ENCODE measurements around the gene PFKP.

The PFKP gene

DNA sequence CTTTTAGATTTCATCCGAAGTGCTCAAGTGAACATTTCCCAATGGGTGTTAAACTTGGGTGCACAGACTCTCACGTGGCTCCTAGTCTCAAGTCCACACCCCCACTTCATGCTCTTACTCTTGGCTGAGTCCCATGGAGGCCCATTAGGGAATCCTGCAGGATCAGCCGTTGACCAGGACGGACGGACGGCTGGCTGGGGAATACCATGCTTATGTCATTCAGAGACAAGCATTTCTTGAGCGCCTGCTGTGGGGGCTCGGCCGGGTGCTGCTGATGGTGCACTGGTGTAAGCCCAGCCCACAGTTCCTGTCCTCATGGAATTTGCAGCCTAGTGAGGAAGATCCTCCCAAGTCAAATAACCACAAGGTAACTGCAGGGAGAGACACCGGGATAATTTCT lies 60.6 kb downstream of the PFKP start:
- TF ChIP-seq SPI1 (IDR thresholded peaks at IDR 0.05; ENCODE audit: low read depth, low read length) (no peak), TAF1 (IDR thresholded peaks at IDR 0.05; ENCODE audit: low read depth, low read length) (no peak), POU2F2 (IDR thresholded peaks at IDR 0.05; ENCODE audit: low read depth, low read length) (no peak), PAX5 (IDR thresholded peaks at IDR 0.05; ENCODE audit: insufficient read depth, low read length, severe bottlenecking) (no peak), POLR2A (IDR thresholded peaks at IDR 0.05; ENCODE audit: low read depth, low read length) (no peak), POLR2AphosphoS5 (IDR thresholded peaks at IDR 0.05; ENCODE audit: low read depth, low read length) (no peak)
- DNase-seq (ENCODE audit: insufficient read length, low spot score) (no peak), FAIRE-seq (no peak)

DNA sequence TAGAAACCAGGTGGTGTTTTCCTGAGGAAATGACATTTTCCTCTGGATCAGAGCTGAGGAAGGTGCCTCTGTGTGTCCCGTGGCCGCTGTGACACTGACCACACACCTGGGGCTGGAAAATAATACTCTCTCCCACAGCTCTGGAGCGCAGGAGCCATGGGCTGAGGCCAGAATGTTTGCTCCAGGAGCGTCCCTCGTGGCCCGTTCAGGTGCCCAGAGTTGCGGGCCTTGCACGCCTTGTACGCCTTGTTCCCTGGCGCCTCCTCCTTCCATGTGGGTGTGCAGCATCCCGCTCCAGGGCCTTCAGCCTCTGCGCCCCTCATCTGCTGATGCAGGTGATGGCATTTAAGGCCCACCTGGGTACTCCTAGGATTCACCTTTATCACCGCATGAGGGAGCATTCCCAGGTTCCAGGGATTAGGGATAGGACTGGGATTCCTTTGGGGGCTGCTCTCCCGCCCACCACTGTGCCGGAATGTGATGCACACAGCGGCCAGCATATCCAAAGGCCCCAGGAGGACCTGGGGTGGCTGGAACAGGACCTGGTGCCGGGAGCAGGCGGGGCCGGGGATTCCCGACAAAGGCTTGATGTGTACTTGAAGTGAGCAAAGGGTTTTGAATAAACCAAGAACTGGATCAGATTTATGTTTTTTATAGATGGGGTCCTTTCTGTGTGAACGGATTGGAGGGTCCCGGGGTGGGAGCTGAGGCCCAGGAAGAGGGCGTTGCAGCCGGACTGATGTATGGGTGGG lies 61.2 kb downstream of the PFKP start:
- FAIRE-seq = no peak
- DNase-seq (ENCODE audit: insufficient read length, low spot score) = no peak
- TF ChIP-seq POLR2A (IDR thresholded peaks at IDR 0.05; ENCODE audit: low read depth, low read length) (0 out of 2 replicates have a peak, but pooled peaks have one; percentile 29), SPI1 (IDR thresholded peaks at IDR 0.05; ENCODE audit: low read depth, low read length) (no peak)

DNA sequence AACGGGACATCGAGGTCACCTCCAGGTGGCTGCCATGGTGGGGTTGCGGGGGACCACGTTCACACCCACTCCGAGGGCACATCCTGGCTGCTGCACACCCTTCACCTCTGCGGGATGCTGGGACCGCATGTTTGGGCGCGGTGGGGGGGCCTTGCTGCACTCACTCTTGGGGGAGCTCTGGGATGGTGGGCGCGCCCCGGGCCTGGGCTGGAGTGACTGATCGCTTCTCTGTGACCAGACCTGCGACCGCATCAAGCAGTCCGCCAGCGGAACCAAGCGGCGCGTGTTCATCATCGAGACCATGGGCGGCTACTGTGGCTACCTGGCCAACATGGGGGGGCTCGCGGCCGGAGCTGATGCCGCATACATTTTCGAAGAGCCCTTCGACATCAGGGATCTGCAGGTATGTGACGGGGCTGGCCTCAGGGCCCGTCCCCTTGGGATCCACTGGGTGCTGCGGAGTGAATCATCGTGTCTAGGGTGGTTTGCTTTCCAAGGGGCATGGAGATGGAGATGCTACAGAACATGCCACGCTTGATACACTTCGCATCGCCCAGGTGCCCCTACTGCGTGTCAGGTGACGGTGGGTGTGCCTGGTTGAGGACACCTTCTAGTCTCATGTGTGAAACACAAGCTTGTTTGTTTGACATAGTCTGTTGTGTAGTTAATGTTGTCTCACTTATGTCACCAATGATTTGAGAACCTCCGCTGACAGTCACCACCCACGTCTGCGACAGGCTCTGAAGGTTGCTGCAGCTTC lies 62.4 kb downstream of the PFKP start:
- TF ChIP-seq PAX5 (IDR thresholded peaks at IDR 0.05; ENCODE audit: insufficient read depth, low read length, severe bottlenecking) = no peak
- no peak for TF ChIP-seq POLR2AphosphoS5 (IDR thresholded peaks at IDR 0.05; ENCODE audit: low read depth, low read length)
- TF ChIP-seq SPI1 (IDR thresholded peaks at IDR 0.05; ENCODE audit: low read depth, low read length) = no peak
- no peak for TF ChIP-seq TAF1 (IDR thresholded peaks at IDR 0.05; ENCODE audit: low read depth, low read length)
- DNase-seq (ENCODE audit: insufficient read length, low spot score) (no peak), FAIRE-seq (no peak)

DNA sequence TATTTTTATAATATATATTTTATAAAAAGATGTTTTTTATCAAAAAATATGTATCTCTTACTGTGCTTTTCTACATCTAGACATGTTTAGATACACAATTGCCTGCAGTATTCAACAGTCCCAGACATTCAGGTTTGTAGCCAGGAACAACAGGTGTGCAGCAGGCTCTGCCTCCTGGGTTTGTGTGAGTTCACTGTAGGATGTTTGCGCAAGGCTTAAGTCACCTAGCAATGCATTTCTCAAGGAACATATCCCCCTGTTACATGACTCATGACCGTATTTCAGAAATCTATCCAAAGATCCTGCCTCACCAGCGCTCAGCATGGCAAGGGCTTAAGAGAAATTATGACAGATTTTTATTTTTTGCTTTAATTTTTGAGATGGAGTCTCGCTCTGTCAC lies 63.8 kb downstream of the PFKP start:
- TF ChIP-seq POLR2AphosphoS5 (IDR thresholded peaks at IDR 0.05; ENCODE audit: low read depth, low read length) (peak; percentile 23; the same call in 1 of the 2 replicates), POU2F2 (IDR thresholded peaks at IDR 0.05; ENCODE audit: low read depth, low read length) (no peak)
- DNase-seq (ENCODE audit: insufficient read length, low spot score) (no peak), FAIRE-seq (no peak)

DNA sequence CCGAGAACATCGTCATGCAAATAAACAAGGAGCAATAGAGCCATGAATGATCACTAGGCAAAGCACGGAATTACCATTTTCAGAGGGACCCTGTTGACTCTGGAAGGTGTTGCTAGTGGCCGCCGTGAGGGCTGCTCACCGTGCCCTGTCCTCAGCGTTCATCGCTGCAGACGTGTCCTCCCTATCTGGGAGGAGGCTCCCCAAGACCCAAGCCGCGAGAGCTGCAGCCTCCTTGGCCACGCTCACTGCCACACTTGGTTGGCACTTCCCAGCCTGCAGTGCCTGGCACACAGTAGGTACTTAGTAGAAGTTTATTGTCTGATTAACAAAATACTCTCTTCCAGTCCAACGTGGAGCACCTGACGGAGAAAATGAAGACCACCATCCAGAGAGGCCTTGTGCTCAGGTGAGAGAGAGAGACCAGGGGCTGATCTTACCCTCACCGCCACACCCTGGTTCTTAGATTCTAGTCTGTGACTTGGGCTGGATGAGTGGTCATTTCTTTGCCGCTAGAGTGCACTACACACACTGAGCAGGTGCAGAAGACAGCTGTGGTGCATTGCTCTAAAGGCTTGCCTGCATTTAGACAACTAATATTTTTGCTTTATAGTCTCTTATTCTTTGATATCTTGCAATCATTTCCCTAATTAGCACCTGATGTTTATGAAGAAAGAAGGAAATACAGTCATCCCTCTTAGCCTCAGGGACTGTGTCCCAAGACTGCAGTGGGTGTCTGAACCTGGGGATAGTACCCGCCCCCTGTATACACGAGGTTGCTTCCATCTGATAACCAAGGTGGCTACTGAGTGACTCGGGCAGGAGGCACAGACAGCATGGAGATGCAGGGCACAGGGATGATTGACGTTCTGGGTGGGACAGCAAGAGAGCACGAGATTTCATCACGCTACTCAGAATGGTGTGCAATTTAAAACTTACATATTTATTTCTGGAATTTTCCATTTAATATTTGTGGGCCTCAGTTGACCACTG lies 65.0 kb downstream of the PFKP start:
- FAIRE-seq = no peak
- no peak for DNase-seq (ENCODE audit: insufficient read length, low spot score)
- TF ChIP-seq TAF1 (IDR thresholded peaks at IDR 0.05; ENCODE audit: low read depth, low read length) (no peak), POU2F2 (IDR thresholded peaks at IDR 0.05; ENCODE audit: low read depth, low read length) (no peak), SPI1 (IDR thresholded peaks at IDR 0.05; ENCODE audit: low read depth, low read length) (no peak), POLR2AphosphoS5 (IDR thresholded peaks at IDR 0.05; ENCODE audit: low read depth, low read length) (no peak), PAX5 (IDR thresholded peaks at IDR 0.05; ENCODE audit: insufficient read depth, low read length, severe bottlenecking) (no peak), POLR2A (IDR thresholded peaks at IDR 0.05; ENCODE audit: low read depth, low read length) (no peak)

DNA sequence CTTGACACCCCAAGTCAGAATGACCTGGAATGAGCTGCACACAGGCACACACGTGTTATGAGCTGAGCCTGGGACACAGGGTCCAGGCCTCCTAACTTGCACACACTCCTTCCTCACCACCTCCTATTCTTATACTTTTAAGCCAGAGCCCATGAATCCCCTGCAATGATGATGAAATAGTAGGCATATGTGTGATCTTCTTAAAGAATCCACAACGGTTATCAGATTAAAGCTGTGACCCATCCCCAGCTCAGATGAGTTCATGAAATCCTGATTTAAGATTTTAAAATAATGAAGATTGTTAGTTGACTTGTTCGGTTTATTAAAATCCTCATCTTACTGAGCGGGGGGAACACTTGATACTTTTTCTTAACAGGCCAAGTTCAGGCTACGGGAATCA lies 66.6 kb downstream of the PFKP start:
- DNase-seq (ENCODE audit: insufficient read length, low spot score) (no peak), FAIRE-seq (no peak)
- TF ChIP-seq POU2F2 (IDR thresholded peaks at IDR 0.05; ENCODE audit: low read depth, low read length) = no peak
- no peak for TF ChIP-seq POLR2AphosphoS5 (IDR thresholded peaks at IDR 0.05; ENCODE audit: low read depth, low read length)
- TF ChIP-seq TAF1 (IDR thresholded peaks at IDR 0.05; ENCODE audit: low read depth, low read length) = no peak
- no peak for TF ChIP-seq SPI1 (IDR thresholded peaks at IDR 0.05; ENCODE audit: low read depth, low read length)
- no peak for TF ChIP-seq POLR2A (IDR thresholded peaks at IDR 0.05; ENCODE audit: low read depth, low read length)
- no peak for TF ChIP-seq PAX5 (IDR thresholded peaks at IDR 0.05; ENCODE audit: insufficient read depth, low read length, severe bottlenecking)

DNA sequence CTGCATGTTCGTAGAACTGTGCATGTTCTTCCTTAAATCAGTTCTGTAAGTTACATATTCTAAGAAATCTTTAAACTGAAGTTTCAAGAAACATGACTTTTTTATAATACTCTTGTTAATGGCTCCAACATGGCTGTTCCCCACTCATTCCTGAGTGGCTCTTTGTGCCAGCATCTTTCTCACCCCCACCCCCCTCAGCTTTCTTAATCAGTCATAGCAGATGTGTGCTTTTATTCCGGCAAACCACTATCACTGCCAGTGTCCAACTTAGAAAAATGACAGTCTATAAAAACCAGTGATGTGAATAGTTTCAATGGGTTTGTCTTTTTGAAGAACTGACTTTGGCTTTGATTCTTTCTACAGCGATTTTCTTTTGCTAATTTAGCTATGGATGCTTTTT lies 67.7 kb downstream of the PFKP start:
- TF ChIP-seq PAX5 (IDR thresholded peaks at IDR 0.05; ENCODE audit: insufficient read depth, low read length, severe bottlenecking) (no peak), TAF1 (IDR thresholded peaks at IDR 0.05; ENCODE audit: low read depth, low read length) (no peak), POLR2A (IDR thresholded peaks at IDR 0.05; ENCODE audit: low read depth, low read length) (no peak)
- no peak for FAIRE-seq
- DNase-seq (ENCODE audit: insufficient read length, low spot score) = no peak

DNA sequence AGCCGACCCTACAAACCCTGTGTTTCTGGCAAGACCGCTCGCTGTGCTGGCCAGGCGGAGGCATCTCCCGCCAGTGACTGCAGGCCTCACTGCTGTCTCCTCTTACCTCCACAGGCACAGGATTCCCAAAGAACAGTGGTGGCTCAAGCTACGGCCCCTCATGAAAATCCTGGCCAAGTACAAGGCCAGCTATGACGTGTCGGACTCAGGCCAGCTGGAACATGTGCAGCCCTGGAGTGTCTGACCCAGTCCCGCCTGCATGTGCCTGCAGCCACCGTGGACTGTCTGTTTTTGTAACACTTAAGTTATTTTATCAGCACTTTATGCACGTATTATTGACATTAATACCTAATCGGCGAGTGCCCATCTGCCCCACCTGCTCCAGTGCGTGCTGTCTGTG lies 69.0 kb downstream of the PFKP start:
- FAIRE-seq (no peak), DNase-seq (ENCODE audit: insufficient read length, low spot score) (no peak)
- no peak for TF ChIP-seq POU2F2 (IDR thresholded peaks at IDR 0.05; ENCODE audit: low read depth, low read length)
- no peak for TF ChIP-seq TAF1 (IDR thresholded peaks at IDR 0.05; ENCODE audit: low read depth, low read length)
- no peak for TF ChIP-seq PAX5 (IDR thresholded peaks at IDR 0.05; ENCODE audit: insufficient read depth, low read length, severe bottlenecking)
- no peak for TF ChIP-seq SPI1 (IDR thresholded peaks at IDR 0.05; ENCODE audit: low read depth, low read length)
- no peak for TF ChIP-seq POLR2AphosphoS5 (IDR thresholded peaks at IDR 0.05; ENCODE audit: low read depth, low read length)
- no peak for TF ChIP-seq POLR2A (IDR thresholded peaks at IDR 0.05; ENCODE audit: low read depth, low read length)

DNA sequence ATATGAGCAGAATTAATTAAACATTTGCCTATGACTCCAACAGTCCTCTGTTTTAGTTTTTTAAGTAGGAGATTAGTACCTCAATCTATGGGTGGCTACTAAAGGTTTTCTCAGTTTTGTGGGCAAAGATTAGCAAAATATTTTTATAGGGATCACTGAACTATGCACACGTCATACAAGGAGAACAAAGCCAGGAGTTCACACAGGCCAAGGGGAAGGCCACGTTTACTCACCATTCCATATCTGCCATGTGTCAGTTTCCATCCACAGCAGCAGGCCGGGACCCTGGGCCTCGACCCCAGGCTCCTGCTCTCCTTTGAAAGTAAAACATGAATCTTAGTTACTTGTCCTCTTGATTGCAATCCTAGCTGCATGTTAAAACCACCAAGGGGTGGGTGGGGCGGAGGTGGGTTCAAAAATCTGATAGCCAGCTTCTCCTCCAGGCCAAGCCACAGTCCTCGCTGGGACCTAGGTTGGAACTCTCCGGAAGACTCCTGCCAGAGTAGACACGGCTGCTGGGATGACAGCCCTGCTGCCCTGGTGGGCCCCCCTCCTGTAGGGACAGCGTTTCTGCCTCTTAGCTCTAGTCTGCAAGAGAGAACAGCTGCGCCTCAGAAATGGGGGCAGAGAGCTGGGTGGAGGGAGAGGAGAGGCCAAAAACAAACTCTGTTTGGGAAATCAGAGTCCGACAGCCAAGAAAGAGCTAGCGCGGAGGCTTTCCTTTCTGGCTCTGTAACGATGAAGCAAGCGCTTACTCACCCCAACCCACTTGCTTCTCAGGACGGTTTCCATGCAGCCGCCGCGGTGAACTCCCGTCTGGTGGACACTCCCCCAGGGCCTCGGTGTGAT lies 69.6 kb downstream of the PFKP start:
- TF ChIP-seq POLR2A (IDR thresholded peaks at IDR 0.05; ENCODE audit: low read depth, low read length) (no peak), SPI1 (IDR thresholded peaks at IDR 0.05; ENCODE audit: low read depth, low read length) (no peak), TAF1 (IDR thresholded peaks at IDR 0.05; ENCODE audit: low read depth, low read length) (no peak), PAX5 (IDR thresholded peaks at IDR 0.05; ENCODE audit: insufficient read depth, low read length, severe bottlenecking) (no peak), POU2F2 (IDR thresholded peaks at IDR 0.05; ENCODE audit: low read depth, low read length) (no peak), POLR2AphosphoS5 (IDR thresholded peaks at IDR 0.05; ENCODE audit: low read depth, low read length) (no peak)
- no peak for FAIRE-seq
- no peak for DNase-seq (ENCODE audit: insufficient read length, low spot score)

Data from GM12891 (cell line).